OCI-LY7 (cell line): ENCODE measurements around the gene UQCRH. TPM values are rescaled to one million over a fixed set of nuclear protein-coding genes. Genes with fewer than 3 reads are reported as not detected.
"Not testable (repeated sequence)": the region's sequence is repeated elsewhere in the genome, so short reads cannot be mapped to it uniquely, and the experiment has no call there.

Experiments used
- BruUV-seq: library from RNA; stranded (reverse); fragments of 400-500 nt; replicated peaks from 2 replicates; lab custom pipeline; 2021; lab: Mats Ljungman, UMichigan
- CTCF ChIA-PET: fragments of 300-600 bp; sonication (Branson Sonifier 250); formaldehyde crosslinking; loops from one replicate; lab custom pipeline; 2022; ENCODE audit warnings: antibody characterized with exemption; ENCODE audit not compliant: unreplicated experiment; lab: Charles Lee
- POLR2A ChIA-PET: fragments of 300-600 bp; sonication (Branson Sonifier 250); formaldehyde crosslinking; loops from one replicate; lab custom pipeline; 2022; ENCODE audit warnings: antibody characterized with exemption; lab: Charles Lee
- DNase-seq: peaks from one replicate; pipeline ENCODE4 v3.0.0-alpha.2; 2015; ENCODE audit warnings: low spot score
- H2AFZ ChIP-seq: fragments of 200-600 bp; sonication (generic), shearing (Covaris generic); 2 replicates; pipeline ENCODE4 v1.6.1; 2014; ENCODE audit warnings: mild to moderate bottlenecking, antibody characterized with exemption, low read length, moderate library complexity
- H3K27ac ChIP-seq: fragments of 200-600 bp; sonication (generic); 2 replicates; pipeline ENCODE4 v1.5.1; 2014; ENCODE audit warnings: mixed run types, low read depth, mild to moderate bottlenecking, moderate library complexity, low read length, inconsistent platforms; ENCODE audit not compliant: poor library complexity, severe bottlenecking
- H3K36me3 ChIP-seq: fragments of 200-600 bp; sonication (generic); 2 replicates; pipeline ENCODE4 v1.6.1; 2014; ENCODE audit warnings: mild to moderate bottlenecking, antibody characterized with exemption, low read length, moderate library complexity, mixed read lengths; ENCODE audit not compliant: insufficient read depth
- H3K4me1 ChIP-seq: fragments of 200-600 bp; sonication (generic); 2 replicates; pipeline ENCODE4 v1.5.1; 2014; ENCODE audit warnings: mild to moderate bottlenecking, low read length; ENCODE audit not compliant: insufficient read depth, poor library complexity, severe bottlenecking
- H3K4me2 ChIP-seq: fragments of 200-600 bp; sonication (generic); 2 replicates; pipeline ENCODE4 v1.6.1; 2014; ENCODE audit warnings: mild to moderate bottlenecking, low read length
- H3K4me3 ChIP-seq: fragments of 200-600 bp; sonication (generic); 2 replicates; pipeline ENCODE4 v1.5.1; 2014; ENCODE audit warnings: mild to moderate bottlenecking, low read depth, low read length; ENCODE audit not compliant: poor library complexity, severe bottlenecking
- H3K79me2 ChIP-seq: fragments of 200-600 bp; sonication (generic); 2 replicates; pipeline ENCODE4 v1.6.1; 2016; ENCODE audit warnings: low read depth, mild to moderate bottlenecking, low read length, moderate library complexity, mixed read lengths; ENCODE audit not compliant: insufficient read depth
- H3K9me2 ChIP-seq: fragments of 200-600 bp; sonication (generic); 2 replicates; pipeline ENCODE4 v1.6.1; 2016; ENCODE audit warnings: mild to moderate bottlenecking, low read length, mixed read lengths; ENCODE audit not compliant: insufficient read depth
- H3K9me3 ChIP-seq: fragments of 200-600 bp; sonication (generic); 2 replicates; pipeline ENCODE4 v1.6.1; 2014; ENCODE audit warnings: mild to moderate bottlenecking, mixed run types, low read length, mixed read lengths
- H4K20me1 ChIP-seq: fragments of 200-600 bp; sonication (generic); 2 replicates; pipeline ENCODE4 v1.6.1; 2014; ENCODE audit warnings: mild to moderate bottlenecking, antibody characterized with exemption, low read length, moderate library complexity, mixed read lengths; ENCODE audit not compliant: insufficient read depth
- EZH2phosphoT487 ChIP-seq: fragments of 200-600 bp; sonication (generic); IDR thresholded peaks from 2 replicates; pipeline ENCODE4 v1.6.1; 2018; ENCODE audit warnings: low read depth, borderline replicate concordance, mild to moderate bottlenecking, mixed run types, antibody characterized with exemption, low read length, moderate library complexity, mixed read lengths
- intact Hi-C: fragments of 100-400 bp; cut with micrococcal nuclease; formaldehyde crosslinking; loops from one replicate; pipeline ENCODE4 v1.10.0; 2022; ENCODE audit not compliant: unreplicated experiment
- total RNA-seq, 2 experiments: library from RNA; depleted of rRNA in 1 of 2; stranded (reverse); fragments of >200 nt in 1 of 2; shearing (Covaris generic) in 1 of 2; gene quantifications; 2 replicates each; pipeline ENCODE4 v1.2.3, GENCODE V29; 2014 to 2022
- TF ChIP-seq, protein P1 (sequence below): fragments of 200-600 bp; sonication (generic); conservative IDR thresholded peaks from 2 replicates; pipeline ENCODE4 v1.5.1; 2014; ENCODE audit warnings: mild to moderate bottlenecking, antibody characterized with exemption, low read length, moderate library complexity, mixed read lengths

Gene UQCRH
- total RNA-seq, 2 experiments from 2014 or later = 489 to 693 TPM

DNA sequence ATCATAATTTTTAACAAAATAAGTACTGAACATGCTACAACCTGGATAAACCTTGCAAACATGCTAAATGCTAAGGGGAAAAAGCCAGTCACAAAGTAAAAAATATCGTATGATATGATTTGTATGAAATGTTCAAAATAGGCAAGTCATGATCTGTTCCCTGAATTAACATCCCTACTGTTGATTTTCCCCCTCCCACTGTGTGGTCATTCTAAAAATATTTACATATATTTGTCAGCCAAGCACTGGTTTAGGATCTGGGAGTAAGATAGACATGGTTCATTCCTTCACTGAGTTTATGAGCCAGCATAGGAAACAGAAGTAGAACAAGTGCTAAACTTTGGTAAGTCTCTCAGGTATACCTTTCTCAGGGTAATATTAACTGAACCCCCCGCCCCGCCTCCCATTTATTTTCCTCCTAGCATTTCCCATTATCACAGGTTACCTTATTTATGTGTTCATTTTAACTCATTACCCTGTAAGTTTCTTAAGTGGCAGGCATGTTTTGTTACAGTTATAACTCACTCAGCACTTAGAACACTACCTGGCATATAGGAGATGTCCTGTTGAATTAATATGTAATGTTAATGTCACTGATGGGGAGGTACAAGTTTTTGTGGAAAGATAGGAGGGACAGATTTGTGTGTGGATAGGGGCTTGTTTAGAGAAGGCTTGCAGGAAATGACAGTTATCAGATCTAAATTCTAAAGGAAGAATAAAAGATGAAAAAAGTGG lies 12.3 kb downstream of the UQCRH start:
- H3K4me1 ChIP-seq = no peaks in the 10 kb centered on the region
- intact Hi-C loops = no loop called here
- H3K36me3 ChIP-seq = peaks cover 71% of the 10 kb centered on the region
- CTCF ChIA-PET = no interaction called here
- no peak for DNase-seq
- H3K9me3 ChIP-seq = no peaks in the 10 kb centered on the region
- no peaks in the 10 kb centered on the region for H4K20me1 ChIP-seq
- POLR2A ChIA-PET = interaction anchor here (0.7 kb wide), 1 partner anchor 13 kb away, joined by 3 read pairs; no protein-coding TSS in a partner anchor
- H3K4me3 ChIP-seq = no peak overlapping the region
- no peak overlapping the region for H3K4me2 ChIP-seq
- no peak overlapping the region for H2AFZ ChIP-seq
- TF ChIP-seq, protein P1, sequence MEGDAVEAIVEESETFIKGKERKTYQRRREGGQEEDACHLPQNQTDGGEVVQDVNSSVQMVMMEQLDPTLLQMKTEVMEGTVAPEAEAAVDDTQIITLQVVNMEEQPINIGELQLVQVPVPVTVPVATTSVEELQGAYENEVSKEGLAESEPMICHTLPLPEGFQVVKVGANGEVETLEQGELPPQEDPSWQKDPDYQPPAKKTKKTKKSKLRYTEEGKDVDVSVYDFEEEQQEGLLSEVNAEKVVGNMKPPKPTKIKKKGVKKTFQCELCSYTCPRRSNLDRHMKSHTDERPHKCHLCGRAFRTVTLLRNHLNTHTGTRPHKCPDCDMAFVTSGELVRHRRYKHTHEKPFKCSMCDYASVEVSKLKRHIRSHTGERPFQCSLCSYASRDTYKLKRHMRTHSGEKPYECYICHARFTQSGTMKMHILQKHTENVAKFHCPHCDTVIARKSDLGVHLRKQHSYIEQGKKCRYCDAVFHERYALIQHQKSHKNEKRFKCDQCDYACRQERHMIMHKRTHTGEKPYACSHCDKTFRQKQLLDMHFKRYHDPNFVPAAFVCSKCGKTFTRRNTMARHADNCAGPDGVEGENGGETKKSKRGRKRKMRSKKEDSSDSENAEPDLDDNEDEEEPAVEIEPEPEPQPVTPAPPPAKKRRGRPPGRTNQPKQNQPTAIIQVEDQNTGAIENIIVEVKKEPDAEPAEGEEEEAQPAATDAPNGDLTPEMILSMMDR = no peak
- TF ChIP-seq EZH2phosphoT487 = no peak
- no peaks in the 10 kb centered on the region for H3K9me2 ChIP-seq
- H3K79me2 ChIP-seq = no peaks in the 10 kb centered on the region
- H3K27ac ChIP-seq = no peak overlapping the region
- TSS peak; percentile 43 for BruUV-seq

DNA sequence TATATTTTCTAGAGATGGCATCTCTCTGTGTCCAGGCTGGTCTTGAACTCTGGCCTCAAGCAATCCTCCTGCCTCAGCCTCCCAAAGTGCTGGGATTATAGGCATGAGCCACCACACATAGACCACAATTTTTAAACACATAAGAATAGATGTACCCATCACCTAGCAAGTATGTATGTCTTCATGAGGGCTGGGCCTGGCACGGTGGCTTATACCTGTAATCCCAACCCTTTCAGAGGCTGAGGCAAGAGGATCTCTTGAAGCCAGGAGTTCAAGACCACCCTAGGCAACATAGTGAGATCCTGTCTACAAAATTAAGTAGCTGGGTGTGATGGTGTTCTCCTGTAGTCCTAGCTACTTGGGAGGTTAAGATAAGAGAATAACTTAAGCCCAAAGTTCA lies 13.8 kb downstream of the UQCRH start:
- POLR2A ChIA-PET = interaction anchor here (0.6 to 1.6 kb wide), 4 partner anchors 9 to 16 kb away, joined by 3 to 7 read pairs (median 4); no protein-coding TSS in a partner anchor
- intact Hi-C loops = no loop called here
- CTCF ChIA-PET = interaction anchor here (1.0 kb wide), 1 partner anchor 14 kb away, joined by 4 read pairs; the partner anchor contains the start of genes LRRC41 and UQCRH

DNA sequence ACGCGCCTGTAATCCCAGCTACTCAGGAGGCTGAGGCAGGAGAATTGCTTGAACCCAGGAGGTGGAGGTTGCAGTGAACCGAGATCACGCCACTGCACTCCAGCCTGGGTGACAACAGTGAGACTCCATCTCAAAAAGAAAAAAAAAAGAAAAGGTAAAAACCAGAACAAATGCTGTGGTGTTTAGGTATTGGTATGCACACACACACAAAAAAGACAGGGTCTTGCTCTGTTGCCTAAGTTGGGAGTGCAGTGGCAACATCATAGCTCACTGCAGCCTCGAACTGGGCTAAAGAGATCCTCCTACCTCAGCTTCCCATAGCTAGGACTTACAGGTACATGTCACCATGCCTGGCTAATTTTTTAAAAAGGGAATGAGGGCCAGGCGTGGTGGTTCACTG lies 15.8 kb downstream of the UQCRH start:
- POLR2A ChIA-PET = interaction anchor here (0.6 to 1.4 kb wide), 3 partner anchors 21 to 975 kb away, joined by 3 to 8 read pairs (median 4); no protein-coding TSS in a partner anchor

More for the DNA sequence above, 13.8 kb downstream of the UQCRH start:
- Histone ChIP-seq H3K9me3 (no peaks in the 10 kb centered on the region), H3K9me2 (no peaks in the 10 kb centered on the region), H3K27ac (no peak overlapping the region), H4K20me1 (no peaks in the 10 kb centered on the region), H3K4me3 (no peak overlapping the region), H3K36me3 (peaks cover 56% of the 10 kb centered on the region), H2AFZ (no peak overlapping the region), H3K4me1 (no peaks in the 10 kb centered on the region), H3K79me2 (no peaks in the 10 kb centered on the region), H3K4me2 (no peak overlapping the region)
- TF ChIP-seq EZH2phosphoT487 = no peak
- TF ChIP-seq, protein P1 = no peak
- BruUV-seq = no TSS peak
- DNase-seq = no peak

DNA sequence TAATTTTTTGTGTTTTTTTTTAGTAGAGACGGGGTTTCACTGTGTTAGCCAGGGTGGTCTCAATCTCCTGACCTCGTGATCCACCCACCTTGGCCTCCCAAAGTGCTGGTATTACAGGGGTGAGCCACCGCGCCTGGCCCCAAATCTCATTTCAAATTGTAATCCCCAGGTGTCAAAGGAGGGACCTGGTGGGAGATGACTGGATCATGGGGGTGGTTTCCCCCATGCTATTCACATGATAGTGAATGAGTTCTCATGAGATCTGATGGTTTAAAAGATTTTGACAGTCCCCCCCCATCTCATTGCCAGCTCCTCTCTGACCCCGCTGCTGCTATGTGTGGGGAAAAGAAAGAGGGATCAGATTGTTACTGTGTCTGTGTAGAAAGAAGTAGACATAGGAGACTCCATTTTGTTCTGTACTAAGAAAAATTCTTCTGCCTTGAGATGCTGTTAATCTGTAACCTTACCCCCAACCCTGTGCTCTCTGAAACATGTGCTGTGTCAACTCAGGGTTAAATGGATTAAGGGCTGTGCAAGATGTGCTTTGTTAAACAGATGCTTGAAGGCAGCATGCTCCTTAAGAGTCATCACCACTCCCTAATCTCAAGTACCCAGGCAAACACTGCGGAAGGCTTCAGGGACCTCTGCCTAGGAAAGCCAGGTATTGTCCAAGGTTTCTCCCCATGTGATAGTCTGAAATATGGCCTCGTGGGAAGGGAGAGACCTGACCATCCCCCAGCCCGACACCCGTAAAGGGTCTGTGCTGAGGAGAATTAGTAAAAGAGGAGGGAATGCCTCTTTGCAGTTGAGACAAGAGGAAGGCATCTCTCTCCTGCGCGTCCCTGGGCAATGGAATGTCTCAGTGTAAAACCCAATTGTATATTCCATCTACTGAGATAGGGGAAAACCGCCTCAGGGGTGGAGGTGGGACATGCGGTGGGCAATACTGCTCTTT lies 16.7 kb downstream of the UQCRH start:
- intact Hi-C loops, H3K4me3 ChIP-seq, DNase-seq, H3K4me2 ChIP-seq, H3K79me2 ChIP-seq, H4K20me1 ChIP-seq, BruUV-seq, H3K9me3 ChIP-seq, H2AFZ ChIP-seq, H3K9me2 ChIP-seq, H3K27ac ChIP-seq: not testable (repeated sequence)
- H3K36me3 ChIP-seq = peaks cover 32% of the 10 kb centered on the region
- ChIA-PET CTCF (interaction anchor here (0.6 kb wide), 2 partner anchors 12 to 206 kb away, joined by 3 read pairs; no protein-coding TSS in a partner anchor), POLR2A (interaction anchor here (0.7 to 1.4 kb wide), 3 partner anchors 17 to 976 kb away, joined by 3 to 8 read pairs (median 3); no protein-coding TSS in a partner anchor)
- H3K4me1 ChIP-seq = peaks cover 11% of the 10 kb centered on the region

More for the DNA sequence above, 15.8 kb downstream of the UQCRH start:
- peaks cover 36% of the 10 kb centered on the region for H3K36me3 ChIP-seq
- H3K9me2 ChIP-seq, H3K4me2 ChIP-seq, H2AFZ ChIP-seq, H3K27ac ChIP-seq, H3K79me2 ChIP-seq, CTCF ChIA-PET, H4K20me1 ChIP-seq, BruUV-seq, H3K4me3 ChIP-seq, H3K9me3 ChIP-seq, DNase-seq, H3K4me1 ChIP-seq, intact Hi-C loops: not testable (repeated sequence)
